Kidney (tissue), 14 donors: Measurements from ENCODE around the gene SLC25A30. TPM values are rescaled to one million over a fixed set of nuclear protein-coding genes. Genes with fewer than 3 reads are reported as not detected.

ENCODE experiments used
- DNase-seq, 5 donors: peaks; one replicate each; pipeline ENCODE4 v3.0.0-alpha.2; 2013 to 2020
- FAIRE-seq: peaks from 2 replicates; lab custom pipeline; 2012; peaks lifted over from hg19 to GRCh38; lab: Jason Lieb, UNC
- H3K27ac ChIP-seq, 2 donors: one replicate each; pipeline ENCODE4 v1.7.0; 2013; ENCODE audit warnings: low read depth in 2 of 2, low read length in 2 of 2, inconsistent platforms in 1 of 2
- H3K27me3 ChIP-seq: one replicate; pipeline ENCODE4 v1.7.1; 2013; ENCODE audit warnings: low read length, inconsistent platforms; ENCODE audit not compliant: control insufficient read depth, insufficient read depth
- H3K36me3 ChIP-seq, 3 donors: one replicate each; pipeline versions ENCODE4 v1.7.0 to v1.7.1; 2013; ENCODE audit warnings: low read length in 3 of 3, control low read depth in 1 of 3, inconsistent platforms in 1 of 3; ENCODE audit not compliant: insufficient read depth in 3 of 3, control insufficient read depth in 2 of 3
- H3K4me1 ChIP-seq, 3 donors: one replicate each; pipeline versions ENCODE4 v1.7.0 to v1.7.1; 2013; ENCODE audit warnings: low read length in 3 of 3, inconsistent platforms in 1 of 3, low read depth in 1 of 3; ENCODE audit not compliant: control insufficient read depth in 2 of 3, insufficient read depth in 2 of 3
- H3K4me3 ChIP-seq, 3 donors: one replicate each; pipeline versions ENCODE4 v1.7.0 to v1.8.1; 2013; ENCODE audit warnings: low read length in 3 of 3, control low read depth in 1 of 3, inconsistent platforms in 1 of 3
- H3K9ac ChIP-seq, 3 donors: one replicate each; pipeline versions ENCODE4 v1.7.0 to v1.7.1; 2013; ENCODE audit warnings: low read length in 3 of 3, control low read depth in 1 of 3, inconsistent platforms in 1 of 3
- H3K9me3 ChIP-seq, 3 donors: one replicate each; pipeline versions ENCODE4 v1.7.0 to v1.7.1; 2013; ENCODE audit warnings: low read length in 3 of 3, control low read depth in 1 of 3, inconsistent platforms in 1 of 3; ENCODE audit not compliant: control insufficient read depth in 2 of 3, insufficient read depth in 1 of 3
- intact Hi-C: fragments of 100-400 bp; cut with DNase I; formaldehyde crosslinking; loops from one replicate; pipeline ENCODE4 v1.11.1; 2022
- polyA plus RNA-seq: library from polyadenylated mRNA; stranded (reverse); fragments of 350-450 nt; fragmentation: Illumina TruSeq; extraction: RNeasy Lipid Tissue Mini Kit (QIAGEN cat#74804); gene quantifications from one replicate; pipeline ENCODE4 v1.2.3, GENCODE V29; 2014; ENCODE audit warnings: low read depth, low replicate concordance; ENCODE audit not compliant: insufficient read depth
- total RNA-seq: library from RNA; stranded (reverse); fragmentation: NEBNext Ultra II Directional; extraction: Animal tissue kit (Norgen Biotek cat#: 25700); gene quantifications from one replicate; pipeline ENCODE4 v1.2.1, GENCODE V29; 2021
- TF ChIP-seq, protein P1 (sequence below): IDR thresholded peaks from 3 replicates; pipeline ENCODE4 v1.5.1; 2012; ENCODE audit warnings: mild to moderate bottlenecking, moderate library complexity, borderline replicate concordance; ENCODE audit not compliant: insufficient read depth; ENCODE audit errors: extremely low read depth
- donor health status: control.
- donor health status: control.
- donor health status: control.
- donor health status: control.
- donor health status: control.
- donor health status: DM: yes; HTN: yes; CAD: no.
- donor health status: Normal renal cell carcinoma (clear cell type).

SLC25A30 gene
- total and polyA plus RNA-seq, 2 donors from 2014 or later = 32.9 to 47.1 TPM

DNA sequence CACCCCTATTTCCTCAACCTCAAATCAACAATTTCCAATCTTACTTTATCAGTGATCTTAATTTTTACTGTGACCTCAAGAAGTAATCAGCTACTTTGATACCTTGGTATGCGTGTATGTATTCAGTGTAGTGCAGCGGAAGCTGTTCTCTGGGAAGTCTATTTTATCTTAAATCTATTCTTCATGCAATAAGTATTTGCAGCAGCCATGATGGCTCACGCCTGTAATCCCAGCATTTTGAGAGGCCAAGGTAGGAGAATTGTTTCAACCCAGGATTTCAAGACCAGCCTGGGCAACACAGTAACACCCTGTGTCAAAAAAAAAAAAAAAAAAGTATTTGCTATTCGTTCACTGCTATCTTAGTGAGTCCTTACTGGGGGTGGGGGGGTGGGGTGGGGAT lies 6.5 kb downstream of the SLC25A30 start:
- DNase-seq (no peak), FAIRE-seq (no peak)
- Histone ChIP-seq H3K9me3 (no peaks in the 10 kb centered on the region), H3K36me3 (peaks cover 4 to 35% (median 19%) of the 10 kb centered on the region in 3 donors), H3K27ac (no peak overlapping the region), H3K9ac (no peak overlapping the region), H3K4me3 (no peak overlapping the region), H3K4me1 (peaks cover 3 to 29% (median 20%) of the 10 kb centered on the region in 3 donors), H3K27me3 (no peaks in the 10 kb centered on the region)
- TF ChIP-seq, protein P1, sequence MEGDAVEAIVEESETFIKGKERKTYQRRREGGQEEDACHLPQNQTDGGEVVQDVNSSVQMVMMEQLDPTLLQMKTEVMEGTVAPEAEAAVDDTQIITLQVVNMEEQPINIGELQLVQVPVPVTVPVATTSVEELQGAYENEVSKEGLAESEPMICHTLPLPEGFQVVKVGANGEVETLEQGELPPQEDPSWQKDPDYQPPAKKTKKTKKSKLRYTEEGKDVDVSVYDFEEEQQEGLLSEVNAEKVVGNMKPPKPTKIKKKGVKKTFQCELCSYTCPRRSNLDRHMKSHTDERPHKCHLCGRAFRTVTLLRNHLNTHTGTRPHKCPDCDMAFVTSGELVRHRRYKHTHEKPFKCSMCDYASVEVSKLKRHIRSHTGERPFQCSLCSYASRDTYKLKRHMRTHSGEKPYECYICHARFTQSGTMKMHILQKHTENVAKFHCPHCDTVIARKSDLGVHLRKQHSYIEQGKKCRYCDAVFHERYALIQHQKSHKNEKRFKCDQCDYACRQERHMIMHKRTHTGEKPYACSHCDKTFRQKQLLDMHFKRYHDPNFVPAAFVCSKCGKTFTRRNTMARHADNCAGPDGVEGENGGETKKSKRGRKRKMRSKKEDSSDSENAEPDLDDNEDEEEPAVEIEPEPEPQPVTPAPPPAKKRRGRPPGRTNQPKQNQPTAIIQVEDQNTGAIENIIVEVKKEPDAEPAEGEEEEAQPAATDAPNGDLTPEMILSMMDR = no peak
- intact Hi-C loops = no loop called here

DNA sequence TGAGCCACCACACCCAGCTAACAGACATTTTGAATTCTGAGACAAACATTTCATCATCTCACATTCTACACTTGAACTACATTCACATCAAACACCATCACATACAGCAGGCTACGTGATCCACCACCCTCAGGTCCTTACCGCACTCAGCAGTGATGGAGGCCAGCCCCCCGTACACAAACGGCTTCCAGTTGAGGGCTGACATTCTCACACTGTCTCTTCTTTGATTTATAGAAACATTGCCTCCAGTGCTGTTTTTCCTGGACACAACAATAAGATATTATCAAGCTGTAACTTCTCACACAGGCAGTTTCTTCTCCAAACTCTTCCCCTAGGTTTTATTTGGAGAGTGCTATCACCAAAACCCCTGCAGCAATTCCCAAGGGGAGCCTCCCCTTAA lies 7.0 kb downstream of the SLC25A30 start:
- Histone ChIP-seq H3K9ac (no peak overlapping the region), H3K36me3 (peaks cover 7 to 38% (median 23%) of the 10 kb centered on the region in 3 donors), H3K4me1 (peaks cover 3 to 29% (median 17%) of the 10 kb centered on the region in 3 donors), H3K9me3 (no peaks in the 10 kb centered on the region), H3K4me3 (no peak overlapping the region), H3K27ac (no peak overlapping the region), H3K27me3 (no peaks in the 10 kb centered on the region)
- TF ChIP-seq, protein P1 = no peak
- no peak for DNase-seq
- no peak for FAIRE-seq
- intact Hi-C loops = no loop called here

DNA sequence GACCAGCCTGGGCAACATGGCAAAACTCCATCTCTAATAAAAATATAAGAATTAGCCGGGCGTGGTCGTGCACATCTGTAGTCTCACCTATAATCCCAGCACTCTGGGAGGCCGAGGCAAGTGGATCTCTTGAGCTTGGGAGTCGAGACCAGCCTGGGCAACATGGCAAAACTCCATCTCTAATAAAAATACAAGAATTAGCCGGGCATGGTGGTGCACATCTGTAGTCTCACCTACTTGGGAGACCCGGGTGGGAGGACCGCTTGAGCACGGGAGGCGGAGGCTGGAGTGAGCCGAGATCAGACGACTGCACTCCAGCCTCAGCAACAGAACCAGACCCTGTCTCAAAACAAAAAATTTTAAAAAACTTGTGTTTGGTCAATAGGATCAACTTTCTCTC lies 7.7 kb downstream of the SLC25A30 start:
- no peak overlapping the region for H3K4me3 ChIP-seq
- H3K36me3 ChIP-seq = peaks cover 7 to 38% (median 27%) of the 10 kb centered on the region in 3 donors
- intact Hi-C loops = no loop called here
- TF ChIP-seq, protein P1 = no peak
- H3K27ac ChIP-seq = no peak overlapping the region
- no peak for FAIRE-seq
- DNase-seq = no peak
- H3K9me3 ChIP-seq = no peaks in the 10 kb centered on the region
- no peaks in the 10 kb centered on the region for H3K27me3 ChIP-seq
- H3K9ac ChIP-seq = no peak overlapping the region
- H3K4me1 ChIP-seq = peaks cover 3 to 29% (median 17%) of the 10 kb centered on the region in 3 donors

DNA sequence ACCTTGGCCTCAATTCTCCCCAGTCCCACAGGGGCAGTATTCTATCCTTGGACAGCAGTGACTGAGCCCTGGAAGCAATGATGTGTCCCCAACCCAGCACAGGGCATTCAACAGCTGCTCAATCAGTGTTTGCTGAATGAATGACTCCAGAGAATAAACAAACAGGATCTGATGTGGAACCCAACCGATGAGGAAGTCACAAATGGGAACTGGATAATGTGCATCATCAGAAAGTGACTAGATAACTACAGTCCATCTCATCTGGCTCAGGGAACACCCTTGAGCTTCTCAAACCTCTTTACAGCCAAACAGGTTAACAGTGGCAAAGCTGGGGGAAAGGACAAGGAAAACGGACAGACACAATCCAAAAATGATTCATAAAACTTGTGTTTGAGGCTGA lies 8.2 kb downstream of the SLC25A30 start:
- Histone ChIP-seq H3K27me3 (no peaks in the 10 kb centered on the region), H3K9ac (no peak overlapping the region), H3K4me1 (peaks cover 2 to 28% (median 16%) of the 10 kb centered on the region in 3 donors), H3K36me3 (peaks cover 7 to 43% (median 31%) of the 10 kb centered on the region in 3 donors), H3K9me3 (no peaks in the 10 kb centered on the region), H3K27ac (no peak overlapping the region), H3K4me3 (no peak overlapping the region)
- TF ChIP-seq, protein P1 = no peak
- FAIRE-seq (no peak), DNase-seq (no peak)
- intact Hi-C loops = no loop called here
